Activated T-helper 17 cell treated with anti-CD3 and anti-CD28 coated beads, Interleukin-2, amount 50 U/mL, for 72 hours (primary cell): Measurements from ENCODE around the gene AKNAD1. TPM values are rescaled to one million over a fixed set of nuclear protein-coding genes. Genes with fewer than 3 reads are reported as not detected.
"Not testable (repeated sequence)": the region's sequence is repeated elsewhere in the genome, so short reads cannot be mapped to it uniquely, and the experiment has no call there.

Experiments used
- ATAC-seq: fragments of 150-1000 bp; cut with Tn5 transposase; replicated peaks from 2 replicates; pipeline ENCODE4 v1.10.0; 2021; ENCODE audit warnings: mild to moderate bottlenecking, moderate library complexity
- H3K27ac Mint-ChIP-seq: one replicate; pipeline ENCODE4 v1.8.0; 2022; ENCODE audit warnings: mixed read lengths
- H3K27me3 Mint-ChIP-seq: one replicate; pipeline ENCODE4 v1.8.0; 2022; ENCODE audit warnings: mixed read lengths
- H3K36me3 Mint-ChIP-seq: one replicate; pipeline ENCODE4 v1.8.0; 2022; ENCODE audit warnings: low read depth, mild to moderate bottlenecking, mixed read lengths
- H3K4me1 Mint-ChIP-seq: one replicate; pipeline ENCODE4 v1.8.0; 2022; ENCODE audit warnings: mixed read lengths
- H3K4me3 Mint-ChIP-seq: one replicate; pipeline ENCODE4 v1.8.0; 2022; ENCODE audit warnings: mild to moderate bottlenecking, mixed read lengths
- H3K9me3 Mint-ChIP-seq: one replicate; pipeline ENCODE4 v1.8.0; 2022; ENCODE audit warnings: mixed read lengths
- total RNA-seq, 2 donors: library from RNA; stranded (reverse); gene quantifications; one replicate each; pipeline ENCODE4 v1.2.3, GENCODE V29; 2022

AKNAD1 gene, protein sequence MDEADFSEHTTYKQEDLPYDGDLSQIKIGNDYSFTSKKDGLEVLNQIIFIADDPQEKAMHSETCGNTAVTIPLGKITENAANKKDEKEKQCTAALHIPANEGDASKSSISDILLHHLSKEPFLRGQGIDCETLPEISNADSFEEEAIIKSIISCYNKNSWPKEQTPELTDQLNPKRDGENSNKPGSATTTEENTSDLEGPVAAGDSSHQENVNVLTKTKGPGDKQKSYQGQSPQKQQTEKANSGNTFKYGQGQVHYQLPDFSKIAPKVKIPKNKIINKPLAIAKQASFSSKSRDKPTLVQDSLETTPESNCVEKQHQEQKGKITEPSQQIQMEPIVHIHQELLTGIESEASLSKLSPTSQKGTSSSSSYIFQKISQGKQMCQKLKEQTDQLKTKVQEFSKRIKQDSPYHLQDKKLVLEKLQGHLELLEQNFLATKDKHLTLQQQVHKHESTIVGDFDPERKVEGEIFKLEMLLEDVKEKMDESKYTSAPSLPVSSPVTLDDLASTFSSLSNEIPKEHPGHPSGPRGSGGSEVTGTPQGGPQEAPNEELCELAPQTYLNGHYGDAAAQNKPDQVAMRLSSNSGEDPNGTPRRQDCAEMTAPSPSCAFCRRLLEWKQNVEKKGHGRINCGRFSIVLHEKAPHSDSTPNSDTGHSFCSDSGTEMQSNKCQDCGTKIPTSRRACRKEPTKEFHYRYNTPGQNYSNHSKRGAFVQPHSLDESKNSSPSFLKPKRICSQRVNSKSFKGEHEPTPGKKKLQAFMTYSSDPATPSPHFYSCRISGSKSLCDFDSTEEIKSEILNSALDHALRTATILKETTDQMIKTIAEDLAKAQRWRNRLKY
- total RNA-seq: not detected

DNA sequence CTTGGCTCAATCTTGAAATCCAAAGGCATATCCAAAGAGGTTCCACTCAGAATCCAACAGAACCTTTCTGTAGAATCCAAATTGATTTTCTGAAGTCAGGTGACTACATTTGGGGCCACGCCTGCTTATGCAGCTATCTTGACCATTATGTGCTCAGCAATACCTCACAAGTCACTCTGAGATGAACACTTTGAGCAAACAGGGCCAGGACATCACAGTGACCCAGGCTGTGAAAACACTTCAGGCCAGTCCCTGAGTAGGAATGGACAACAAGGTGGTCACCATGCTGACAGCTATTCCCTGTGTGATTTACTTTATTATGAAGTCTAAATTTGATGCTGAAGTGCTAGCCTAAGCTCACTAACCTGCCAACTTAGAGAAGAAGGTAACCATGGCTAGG is at the start of gene AKNAD1:
Gene AKNAD1 (minus strand): TSS at position 101 of the 400 bp plus-strand sequence. CDS start 4,430 bp downstream, outside the sequence.
- no peaks in the 10 kb centered on the region for H3K4me1 Mint-ChIP-seq
- H3K9me3 Mint-ChIP-seq: no peaks in the 10 kb centered on the region
- no peak within 1 kb of the TSS for H3K4me3 Mint-ChIP-seq
- H3K27me3 Mint-ChIP-seq: peaks cover 17% of the 10 kb centered on the region
- no peak for ATAC-seq
- no peaks in the 10 kb centered on the region for H3K36me3 Mint-ChIP-seq
- H3K27ac Mint-ChIP-seq: no peak within 1 kb of the TSS

DNA sequence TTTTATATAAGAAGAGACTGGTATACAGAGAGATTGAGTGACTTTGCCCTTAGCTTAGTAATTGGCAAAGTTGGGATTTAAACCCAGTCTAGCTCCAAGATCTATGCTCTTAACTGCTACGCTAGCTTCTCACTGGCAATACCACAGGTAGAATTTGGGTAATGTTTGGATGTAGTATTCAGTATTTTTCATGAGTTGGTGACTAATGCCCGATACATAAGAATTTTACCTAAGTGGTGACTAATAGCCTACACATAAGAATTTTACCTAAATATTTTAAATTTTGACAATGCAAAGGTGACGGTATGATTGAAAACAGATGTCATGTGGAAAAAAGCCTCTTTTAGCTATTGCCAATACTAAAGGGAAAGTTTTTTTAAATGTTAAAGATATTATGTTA is 44.2 kb upstream of the AKNAD1 start:
- no peaks in the 10 kb centered on the region for H3K36me3 Mint-ChIP-seq
- H3K9me3 Mint-ChIP-seq: no peaks in the 10 kb centered on the region
- no peaks in the 10 kb centered on the region for H3K27me3 Mint-ChIP-seq

DNA sequence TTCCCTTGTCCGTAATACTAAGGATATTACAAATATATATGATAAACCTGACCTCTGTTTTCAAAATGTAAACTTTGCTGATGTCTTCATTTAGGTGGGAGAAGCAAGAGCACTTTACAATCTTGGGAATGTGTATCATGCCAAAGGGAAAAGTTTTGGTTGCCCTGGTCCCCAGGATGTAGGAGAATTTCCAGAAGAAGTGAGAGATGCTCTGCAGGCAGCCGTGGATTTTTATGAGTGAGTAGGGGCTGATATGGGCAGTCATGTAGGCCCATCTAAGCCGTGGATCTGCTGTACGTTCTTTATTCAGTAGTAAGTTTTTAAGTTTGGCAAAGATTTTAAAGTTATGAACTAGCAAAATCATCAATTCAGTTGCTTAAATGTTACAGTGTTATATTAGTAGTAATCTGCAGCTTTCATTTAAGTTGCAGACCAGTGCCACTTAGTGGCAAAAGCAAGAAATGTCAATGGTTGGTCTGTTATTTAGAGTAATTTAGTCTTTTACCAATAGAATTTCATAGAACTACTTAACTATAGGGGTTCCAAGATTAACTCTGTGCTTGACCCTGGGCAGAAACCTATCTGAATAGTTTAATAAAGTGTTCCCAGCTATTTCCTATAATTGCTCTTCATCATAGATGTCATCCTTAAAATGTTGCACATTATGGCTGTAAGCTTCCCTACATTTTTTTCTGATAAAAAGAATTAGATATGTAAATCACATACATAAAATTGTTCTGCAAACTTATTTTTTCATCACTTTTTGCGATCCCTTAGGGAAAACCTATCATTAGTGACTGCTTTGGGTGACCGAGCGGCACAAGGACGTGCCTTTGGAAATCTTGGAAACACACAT is 41.2 kb upstream of the AKNAD1 start:
- no peak overlapping the region for H3K4me3 Mint-ChIP-seq
- H3K27me3 Mint-ChIP-seq: no peaks in the 10 kb centered on the region
- no peak overlapping the region for H3K27ac Mint-ChIP-seq
- no peaks in the 10 kb centered on the region for H3K36me3 Mint-ChIP-seq
- H3K4me1 Mint-ChIP-seq: no peaks in the 10 kb centered on the region
- no peaks in the 10 kb centered on the region for H3K9me3 Mint-ChIP-seq
- peak; percentile 57 for ATAC-seq

More for the DNA sequence above, 44.2 kb upstream of the AKNAD1 start:
- Mint-ChIP-seq H3K4me3 (no peak overlapping the region), H3K4me1 (peaks cover 4% of the 10 kb centered on the region), H3K27ac (no peak overlapping the region)
- no peak for ATAC-seq

DNA sequence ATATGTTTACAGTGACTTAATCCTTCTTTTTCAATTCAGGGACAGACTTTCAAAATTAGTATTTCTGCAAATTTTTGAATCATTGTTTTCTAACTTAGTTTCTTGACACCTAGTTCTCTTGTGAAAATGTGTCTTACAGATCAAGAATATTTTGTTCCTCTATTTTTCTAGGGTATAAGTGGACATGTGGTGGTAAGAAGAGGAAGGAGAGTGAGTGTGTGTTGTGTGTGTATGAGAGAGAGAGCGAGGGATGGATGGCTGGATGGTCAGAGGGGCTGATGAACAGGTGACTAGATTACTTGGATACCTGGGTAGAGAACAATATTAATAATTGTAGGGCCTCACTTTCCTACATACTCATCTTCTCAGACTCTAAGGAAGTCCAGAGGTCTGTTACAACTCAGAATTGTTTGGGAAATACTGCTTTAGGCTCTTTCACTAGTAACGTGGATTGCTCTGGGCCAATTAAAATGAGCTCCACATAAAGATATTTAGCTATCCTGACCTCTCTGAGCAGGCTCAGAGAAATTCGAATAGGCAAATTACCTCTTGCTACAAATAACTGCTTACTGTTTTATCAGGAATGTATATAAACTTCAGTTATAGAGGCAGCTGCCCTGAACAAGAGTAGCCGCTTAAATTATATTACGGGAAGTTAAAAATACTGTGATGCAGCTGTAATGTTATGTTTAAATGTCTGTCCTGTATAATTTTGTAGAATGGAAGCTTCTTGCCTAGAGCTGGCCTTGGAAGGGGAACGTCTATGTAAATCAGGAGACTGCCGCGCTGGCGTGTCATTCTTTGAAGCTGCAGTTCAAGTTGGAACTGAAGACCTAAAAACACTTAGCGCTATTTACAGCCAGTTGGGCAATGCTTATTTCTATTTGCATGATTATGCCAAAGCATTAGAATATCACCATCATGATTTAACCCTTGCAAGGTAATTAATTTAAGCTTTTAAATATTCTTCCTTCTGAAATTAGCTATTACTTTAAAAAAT is 39.6 kb upstream of the AKNAD1 start:
- Mint-ChIP-seq H3K4me1 (no peaks in the 10 kb centered on the region), H3K27me3 (no peaks in the 10 kb centered on the region), H3K9me3 (no peaks in the 10 kb centered on the region), H3K4me3 (no peak overlapping the region), H3K27ac (no peak overlapping the region), H3K36me3 (no peaks in the 10 kb centered on the region)
- ATAC-seq: no peak

DNA sequence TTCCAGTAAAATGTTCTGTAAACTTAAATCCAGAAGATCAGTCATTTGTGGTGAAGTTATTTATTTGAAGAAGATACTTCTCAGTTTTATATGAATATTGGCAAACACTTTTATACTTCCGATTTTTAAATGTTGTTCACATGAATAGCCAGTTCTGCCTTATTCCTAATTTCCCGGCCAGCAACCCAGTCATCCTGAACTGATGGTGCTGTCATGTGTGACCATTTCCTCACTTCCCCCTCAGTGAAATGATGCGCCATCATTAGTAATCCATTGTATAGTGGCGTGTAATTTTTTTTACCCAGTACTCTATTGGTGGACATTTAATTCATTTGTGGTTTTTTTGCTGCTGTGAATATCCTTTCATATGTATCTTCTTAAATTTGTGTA is 36.2 kb upstream of the AKNAD1 start:
- H3K4me3 Mint-ChIP-seq: no peak overlapping the region
- no peak for ATAC-seq
- no peaks in the 10 kb centered on the region for H3K4me1 Mint-ChIP-seq
- H3K27me3 Mint-ChIP-seq: no peaks in the 10 kb centered on the region
- no peak overlapping the region for H3K27ac Mint-ChIP-seq
- H3K9me3 Mint-ChIP-seq: no peaks in the 10 kb centered on the region
- H3K36me3 Mint-ChIP-seq: no peaks in the 10 kb centered on the region

DNA sequence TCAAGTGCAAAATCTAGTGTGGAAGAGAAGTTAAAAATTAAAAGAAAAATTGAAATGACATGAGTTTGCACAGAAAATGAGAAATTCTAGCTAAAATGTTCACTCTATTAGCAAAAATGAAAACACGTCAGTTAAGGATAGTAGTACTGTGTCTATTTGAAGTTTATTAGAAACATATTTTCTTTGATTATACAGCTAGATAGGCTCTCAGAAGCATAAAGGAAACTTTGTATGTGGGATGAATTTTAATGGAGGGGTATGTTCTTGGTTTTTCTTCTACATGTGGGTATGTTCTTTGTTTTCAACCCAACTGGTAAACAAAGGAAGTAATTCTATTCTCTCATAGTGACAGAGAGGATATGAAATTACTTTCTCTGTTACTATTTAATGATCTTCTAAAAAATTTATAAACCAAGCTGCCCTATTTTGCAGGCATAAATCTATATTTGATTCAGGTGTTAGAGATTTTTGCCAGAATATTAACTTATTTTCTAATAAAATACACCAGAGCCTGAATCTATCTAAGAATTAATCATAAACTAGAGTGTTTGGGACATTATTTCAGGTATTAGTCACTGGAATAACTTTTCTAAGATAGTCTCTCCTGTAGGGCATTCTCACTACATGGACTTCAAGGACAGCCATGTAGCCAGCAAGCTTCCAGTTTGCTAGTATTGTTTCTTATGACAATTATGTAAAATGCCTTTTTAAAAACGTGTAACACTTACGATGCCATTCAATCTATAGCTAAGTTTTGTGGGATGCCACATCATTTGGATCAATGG is 35.7 kb upstream of the AKNAD1 start:
- H3K9me3 Mint-ChIP-seq: no peaks in the 10 kb centered on the region
- no peaks in the 10 kb centered on the region for H3K4me1 Mint-ChIP-seq
- H3K4me3 Mint-ChIP-seq: no peak overlapping the region
- H3K36me3 Mint-ChIP-seq: no peaks in the 10 kb centered on the region
- no peaks in the 10 kb centered on the region for H3K27me3 Mint-ChIP-seq
- H3K27ac Mint-ChIP-seq: no peak overlapping the region
- ATAC-seq: no peak

DNA sequence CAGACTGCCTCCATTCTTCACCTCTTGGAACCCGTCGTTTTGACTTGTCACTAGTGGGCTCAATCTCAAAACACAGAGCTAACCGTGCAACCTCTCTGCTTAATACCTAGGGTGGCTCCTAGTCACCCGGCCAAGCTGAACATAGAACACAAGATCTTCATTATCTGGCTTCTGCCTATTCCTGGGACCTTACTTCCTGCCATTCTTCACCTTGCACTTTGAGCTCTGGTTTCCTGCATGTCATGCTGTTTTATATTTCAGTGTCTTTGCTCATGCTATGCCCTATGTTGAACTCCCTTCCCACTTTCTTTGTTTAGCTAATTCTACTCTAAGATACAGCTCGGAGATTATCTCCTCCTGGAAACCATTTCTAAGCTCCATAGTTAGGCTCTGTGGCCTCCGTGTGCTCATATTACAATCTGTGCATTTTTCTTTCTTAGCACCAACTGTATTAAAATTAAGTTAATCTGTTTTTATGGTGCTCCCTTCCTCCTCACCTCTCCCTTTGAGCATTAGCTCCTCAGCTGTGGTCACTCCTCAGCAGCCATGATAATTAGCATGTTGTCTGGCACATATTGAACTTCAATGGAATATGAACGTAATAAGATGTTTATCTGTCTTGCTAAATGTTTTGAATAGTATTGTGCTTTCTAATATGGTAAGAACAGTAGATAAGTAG is 33.0 kb upstream of the AKNAD1 start:
- Mint-ChIP-seq H3K27ac (no peak overlapping the region), H3K4me3 (no peak overlapping the region), H3K36me3 (no peaks in the 10 kb centered on the region), H3K4me1 (no peaks in the 10 kb centered on the region), H3K9me3 (no peaks in the 10 kb centered on the region), H3K27me3 (no peaks in the 10 kb centered on the region)
- ATAC-seq: no peak

DNA sequence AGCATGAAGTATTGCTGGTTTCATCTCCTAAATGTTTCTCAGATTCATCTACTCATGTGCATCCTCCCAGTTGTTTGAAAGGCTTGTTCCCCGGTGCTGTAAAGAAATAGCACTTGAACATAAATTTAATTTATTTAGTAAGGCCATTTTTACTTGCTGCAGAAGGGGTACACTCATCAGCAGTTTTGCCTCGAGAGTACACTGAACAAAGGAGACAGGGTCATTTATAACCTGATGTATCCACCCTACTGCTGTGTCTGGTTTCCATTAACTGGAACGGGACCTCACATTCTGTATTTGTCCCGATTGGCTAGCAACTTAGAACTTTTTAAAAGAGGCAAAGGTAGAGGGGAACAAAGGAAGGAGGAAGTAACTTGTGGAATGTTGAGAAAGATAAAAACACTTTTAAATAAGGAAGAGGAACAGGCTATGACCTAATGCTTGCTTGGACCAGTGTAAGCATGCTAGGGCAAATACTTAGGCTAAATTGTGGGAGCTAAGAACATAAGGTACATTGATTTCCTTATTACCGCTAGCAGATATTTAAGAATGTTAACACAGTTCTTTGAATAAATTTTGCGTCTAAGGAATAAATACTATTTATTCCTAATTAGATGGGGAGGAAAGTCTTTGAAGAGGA is 32.2 kb upstream of the AKNAD1 start:
- not testable (repeated sequence) for H3K36me3 Mint-ChIP-seq, ATAC-seq, H3K9me3 Mint-ChIP-seq, H3K27me3 Mint-ChIP-seq, H3K4me3 Mint-ChIP-seq, H3K4me1 Mint-ChIP-seq, H3K27ac Mint-ChIP-seq

DNA sequence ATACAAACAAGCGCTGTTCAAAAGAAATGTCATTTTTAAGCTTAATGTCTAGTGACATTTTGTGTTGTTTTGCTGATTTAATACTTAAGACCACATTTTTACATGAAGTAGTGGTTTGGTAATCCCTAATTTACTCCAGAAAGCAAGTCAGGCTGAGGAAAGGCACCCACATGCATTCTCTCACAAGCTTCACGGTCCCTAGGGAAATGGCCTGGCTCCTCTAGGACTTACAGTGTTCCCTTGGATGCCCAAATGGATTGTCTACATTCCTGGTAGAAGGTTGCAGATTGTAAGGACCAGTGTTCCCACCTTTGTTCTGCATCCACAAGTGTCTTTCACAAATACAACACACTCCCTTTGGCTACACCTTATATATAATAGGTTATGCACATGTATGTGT is 29.4 kb upstream of the AKNAD1 start:
- no peak overlapping the region for H3K4me3 Mint-ChIP-seq
- H3K4me1 Mint-ChIP-seq: no peaks in the 10 kb centered on the region
- ATAC-seq: no peak
- no peaks in the 10 kb centered on the region for H3K9me3 Mint-ChIP-seq
- H3K27me3 Mint-ChIP-seq: no peaks in the 10 kb centered on the region
- no peaks in the 10 kb centered on the region for H3K36me3 Mint-ChIP-seq
- no peak overlapping the region for H3K27ac Mint-ChIP-seq

DNA sequence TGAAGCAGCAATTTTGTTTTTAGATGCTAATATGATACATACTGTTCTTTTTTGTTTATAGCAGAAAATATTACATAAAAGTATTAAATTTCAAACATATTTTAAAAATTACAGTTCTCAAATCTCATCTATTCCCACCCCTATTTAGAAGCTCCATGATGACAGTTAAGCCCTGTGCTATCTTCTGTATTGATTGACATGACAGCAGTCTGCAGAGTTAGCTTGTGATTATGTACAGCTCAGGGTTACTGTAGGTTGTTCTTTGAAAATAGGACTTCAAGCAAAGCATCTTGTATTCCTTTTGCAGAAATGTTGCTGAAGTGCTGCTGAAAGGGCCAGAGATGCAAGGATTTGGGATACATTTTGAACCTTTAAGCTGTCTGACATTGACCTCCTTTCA is 28.1 kb upstream of the AKNAD1 start:
- Mint-ChIP-seq H3K27me3 (no peaks in the 10 kb centered on the region), H3K36me3 (no peaks in the 10 kb centered on the region), H3K9me3 (no peaks in the 10 kb centered on the region), H3K4me1 (no peaks in the 10 kb centered on the region), H3K27ac (no peak overlapping the region), H3K4me3 (no peak overlapping the region)
- no peak for ATAC-seq

DNA sequence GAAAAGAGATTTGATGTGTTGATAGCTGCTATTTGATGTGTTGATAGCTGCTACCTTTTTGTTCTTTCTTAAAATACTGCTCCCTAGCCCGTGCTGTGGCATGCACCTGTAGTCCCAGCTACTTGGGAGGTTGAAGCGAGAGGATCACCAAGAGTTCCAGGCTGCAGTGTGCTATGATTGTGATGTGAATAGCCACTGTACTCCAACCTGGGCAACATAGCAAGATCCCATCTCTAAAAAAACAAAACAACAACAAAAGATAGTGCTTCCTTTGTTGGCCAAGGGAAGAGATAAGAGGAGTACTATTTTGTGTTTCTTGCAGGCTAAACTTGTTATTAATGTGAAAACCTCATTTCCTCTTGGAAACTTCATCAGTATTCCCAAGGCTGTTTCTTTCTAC is 25.9 kb upstream of the AKNAD1 start:
- H3K27me3 Mint-ChIP-seq: no peaks in the 10 kb centered on the region
- no peaks in the 10 kb centered on the region for H3K36me3 Mint-ChIP-seq
- no peak overlapping the region for H3K27ac Mint-ChIP-seq
- H3K4me3 Mint-ChIP-seq: no peak overlapping the region
- ATAC-seq: no peak
- H3K4me1 Mint-ChIP-seq: peaks cover 4% of the 10 kb centered on the region
- no peaks in the 10 kb centered on the region for H3K9me3 Mint-ChIP-seq

DNA sequence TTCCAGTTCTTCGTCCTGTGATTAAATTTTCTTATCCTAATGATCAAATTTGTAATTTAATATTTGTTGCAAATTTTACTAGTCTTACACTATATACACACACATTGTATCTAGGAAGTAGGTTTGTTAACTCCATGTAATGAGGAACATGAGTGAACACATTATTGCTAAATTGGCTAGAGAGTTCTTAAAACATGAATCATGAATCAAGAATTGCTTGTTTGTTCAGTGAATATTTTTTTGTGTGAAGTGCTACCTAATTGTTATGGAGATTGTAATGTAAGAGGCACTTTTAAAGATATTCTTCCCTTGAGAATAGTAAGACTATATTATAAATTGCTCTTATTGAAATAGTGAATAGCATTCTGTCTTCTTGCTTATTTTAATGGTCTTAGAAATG is 24.5 kb upstream of the AKNAD1 start:
- Mint-ChIP-seq H3K9me3 (no peaks in the 10 kb centered on the region), H3K4me3 (no peak overlapping the region), H3K4me1 (peaks cover 6% of the 10 kb centered on the region), H3K27me3 (no peaks in the 10 kb centered on the region), H3K27ac (no peak overlapping the region), H3K36me3 (no peaks in the 10 kb centered on the region)
- ATAC-seq: no peak
